ENCODE data around the gene MRPS34.
"Not testable (repeated sequence)": the region's sequence is repeated elsewhere in the genome, so short reads cannot be mapped to it uniquely, and the experiment has no call there.

Gene MRPS34

DNA sequence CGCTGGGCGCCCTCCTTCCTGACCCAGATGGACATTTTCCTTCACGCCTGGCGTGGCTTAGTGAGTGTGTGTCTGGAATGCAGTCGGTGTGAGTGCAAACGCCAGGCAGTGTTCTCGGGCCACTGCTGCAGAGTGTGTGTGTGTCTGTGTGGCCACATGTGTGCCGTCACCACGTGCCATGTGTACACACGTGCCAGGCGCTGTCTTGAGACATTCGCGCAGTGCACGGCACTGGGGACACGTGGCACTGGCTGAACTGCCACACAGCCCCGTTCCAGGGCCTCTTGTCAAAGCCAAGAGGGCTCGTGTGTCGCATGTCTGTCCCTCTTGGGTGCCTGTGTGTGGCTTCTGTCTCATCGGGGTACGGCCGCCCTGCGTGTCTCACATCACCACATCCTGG lies 38.1 kb downstream of the MRPS34 start:
- H3K4me3 ChIP-seq (ENCODE audit: low read length), result no peak overlapping the region
- H3K9me3 ChIP-seq (replicated peaks; ENCODE audit: insufficient read depth, low read length), result no peaks in the 10 kb centered on the region

DNA sequence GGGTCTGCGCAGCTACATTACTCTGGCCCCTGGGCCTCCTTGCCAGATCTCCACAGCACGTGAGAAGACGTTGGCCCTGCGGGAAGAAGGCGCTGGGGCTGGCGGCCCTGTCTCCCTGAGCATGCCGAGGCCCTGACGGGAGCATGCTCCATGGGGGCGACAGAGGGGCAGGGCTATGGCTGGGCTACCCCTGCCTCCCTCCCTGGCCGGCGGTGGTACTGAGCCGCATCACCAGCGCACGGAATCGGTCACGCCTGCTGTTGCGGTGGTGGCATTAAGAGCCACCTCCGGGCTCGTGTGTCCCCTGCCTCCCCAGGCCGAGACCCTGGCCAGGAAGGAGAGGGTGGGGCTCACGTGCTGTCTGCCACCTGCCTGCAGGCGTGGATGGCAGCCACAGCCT lies 38.8 kb downstream of the MRPS34 start:
- H3K36me3 ChIP-seq (replicated peaks; ENCODE audit: insufficient read depth, low read length), result no peaks in the 10 kb centered on the region; the same call in 1 of the 2 replicates
- TF ChIP-seq EZH2phosphoT487 (IDR thresholded peaks at IDR 0.05; ENCODE audit: low read length), result no peak
- TF ChIP-seq, protein P1, sequence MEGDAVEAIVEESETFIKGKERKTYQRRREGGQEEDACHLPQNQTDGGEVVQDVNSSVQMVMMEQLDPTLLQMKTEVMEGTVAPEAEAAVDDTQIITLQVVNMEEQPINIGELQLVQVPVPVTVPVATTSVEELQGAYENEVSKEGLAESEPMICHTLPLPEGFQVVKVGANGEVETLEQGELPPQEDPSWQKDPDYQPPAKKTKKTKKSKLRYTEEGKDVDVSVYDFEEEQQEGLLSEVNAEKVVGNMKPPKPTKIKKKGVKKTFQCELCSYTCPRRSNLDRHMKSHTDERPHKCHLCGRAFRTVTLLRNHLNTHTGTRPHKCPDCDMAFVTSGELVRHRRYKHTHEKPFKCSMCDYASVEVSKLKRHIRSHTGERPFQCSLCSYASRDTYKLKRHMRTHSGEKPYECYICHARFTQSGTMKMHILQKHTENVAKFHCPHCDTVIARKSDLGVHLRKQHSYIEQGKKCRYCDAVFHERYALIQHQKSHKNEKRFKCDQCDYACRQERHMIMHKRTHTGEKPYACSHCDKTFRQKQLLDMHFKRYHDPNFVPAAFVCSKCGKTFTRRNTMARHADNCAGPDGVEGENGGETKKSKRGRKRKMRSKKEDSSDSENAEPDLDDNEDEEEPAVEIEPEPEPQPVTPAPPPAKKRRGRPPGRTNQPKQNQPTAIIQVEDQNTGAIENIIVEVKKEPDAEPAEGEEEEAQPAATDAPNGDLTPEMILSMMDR (IDR thresholded peaks at IDR 0.05; ENCODE audit: low read length), result no peak
- no peak for TF ChIP-seq EZH2 (optimal IDR thresholded peaks at IDR 0.05; ENCODE audit: low read depth, low read length)
- H2AFZ ChIP-seq (ENCODE audit: low read length), result no peak overlapping the region
- H3K4me2 ChIP-seq (ENCODE audit: low read depth, low read length), result no peak overlapping the region
- H3K9ac ChIP-seq (ENCODE audit: low read length), result no peak overlapping the region
- no peaks in the 10 kb centered on the region for H4K20me1 ChIP-seq (ENCODE audit: insufficient read depth, low read length)
- H3K4me3 ChIP-seq (ENCODE audit: low read length), result no peak overlapping the region
- H3K27ac ChIP-seq (ENCODE audit: low read length), result no peak overlapping the region
- H3K27me3 ChIP-seq (replicated peaks; ENCODE audit: insufficient read depth, low read length), result no peaks in the 10 kb centered on the region
- H3K9me3 ChIP-seq (replicated peaks; ENCODE audit: insufficient read depth, low read length), result no peaks in the 10 kb centered on the region
- no peaks in the 10 kb centered on the region for H3K79me2 ChIP-seq (ENCODE audit: low read length)
- peaks cover 14% of the 10 kb centered on the region for H3F3A ChIP-seq (ENCODE audit: insufficient read depth, low read length)
- H3K9me2 ChIP-seq (replicated peaks; ENCODE audit: insufficient read depth, low read length), result no peaks in the 10 kb centered on the region
- no peaks in the 10 kb centered on the region for H3K4me1 ChIP-seq (ENCODE audit: low read length)
- DNase-seq, result no peak

More for the DNA sequence above, 38.1 kb downstream of the MRPS34 start:
- DNase-seq, result no peak
- no peaks in the 10 kb centered on the region; the same call in 1 of the 2 replicates for H3K36me3 ChIP-seq (replicated peaks; ENCODE audit: insufficient read depth, low read length)
- no peak for TF ChIP-seq EZH2phosphoT487 (IDR thresholded peaks at IDR 0.05; ENCODE audit: low read length)
- TF ChIP-seq EZH2 (optimal IDR thresholded peaks at IDR 0.05; ENCODE audit: low read depth, low read length), result no peak
- TF ChIP-seq, protein P1 (IDR thresholded peaks at IDR 0.05; ENCODE audit: low read length), result no peak
- H3F3A ChIP-seq (ENCODE audit: insufficient read depth, low read length), result peaks cover 17% of the 10 kb centered on the region
- no peak overlapping the region for H3K4me2 ChIP-seq (ENCODE audit: low read depth, low read length)
- no peaks in the 10 kb centered on the region for H4K20me1 ChIP-seq (ENCODE audit: insufficient read depth, low read length)
- no peak overlapping the region for H3K9ac ChIP-seq (ENCODE audit: low read length)
- no peaks in the 10 kb centered on the region for H3K79me2 ChIP-seq (ENCODE audit: low read length)
- H3K9me2 ChIP-seq (replicated peaks; ENCODE audit: insufficient read depth, low read length), result no peaks in the 10 kb centered on the region
- no peaks in the 10 kb centered on the region for H3K4me1 ChIP-seq (ENCODE audit: low read length)
- no peaks in the 10 kb centered on the region for H3K27me3 ChIP-seq (replicated peaks; ENCODE audit: insufficient read depth, low read length)
- no peak overlapping the region for H3K27ac ChIP-seq (ENCODE audit: low read length)
- H2AFZ ChIP-seq (ENCODE audit: low read length), result no peak overlapping the region

DNA sequence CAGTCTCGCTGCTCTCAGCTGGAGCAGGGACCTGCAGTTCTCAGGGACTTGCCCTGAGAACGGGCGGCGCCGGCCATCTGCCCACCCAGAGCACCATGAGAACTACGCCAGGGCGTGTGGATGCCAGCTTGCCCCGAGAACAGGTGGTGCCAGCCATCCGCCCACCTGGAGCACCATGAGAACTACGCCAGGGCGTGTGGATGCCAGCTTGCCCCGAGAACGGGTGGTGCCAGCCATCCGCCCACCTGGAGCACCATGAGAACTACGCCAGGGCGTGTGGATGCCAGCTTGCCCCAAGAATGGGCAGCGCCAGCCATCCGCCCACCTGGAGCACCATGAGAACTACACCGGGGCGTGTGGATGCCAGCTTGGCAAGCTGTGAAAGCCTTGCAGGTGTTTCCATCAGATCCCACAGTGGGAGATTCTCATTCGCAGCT lies 40.4 kb downstream of the MRPS34 start:
- H3K27me3 ChIP-seq (replicated peaks; ENCODE audit: insufficient read depth, low read length); H3F3A ChIP-seq (ENCODE audit: insufficient read depth, low read length); H3K4me1 ChIP-seq (ENCODE audit: low read length); H3K27ac ChIP-seq (ENCODE audit: low read length); H3K9ac ChIP-seq (ENCODE audit: low read length); H3K79me2 ChIP-seq (ENCODE audit: low read length); DNase-seq; H3K9me3 ChIP-seq (replicated peaks; ENCODE audit: insufficient read depth, low read length); H2AFZ ChIP-seq (ENCODE audit: low read length); H3K9me2 ChIP-seq (replicated peaks; ENCODE audit: insufficient read depth, low read length); H3K4me2 ChIP-seq (ENCODE audit: low read depth, low read length); H4K20me1 ChIP-seq (ENCODE audit: insufficient read depth, low read length); H3K4me3 ChIP-seq (ENCODE audit: low read length); H3K36me3 ChIP-seq (replicated peaks; ENCODE audit: insufficient read depth, low read length): not testable (repeated sequence)

DNA sequence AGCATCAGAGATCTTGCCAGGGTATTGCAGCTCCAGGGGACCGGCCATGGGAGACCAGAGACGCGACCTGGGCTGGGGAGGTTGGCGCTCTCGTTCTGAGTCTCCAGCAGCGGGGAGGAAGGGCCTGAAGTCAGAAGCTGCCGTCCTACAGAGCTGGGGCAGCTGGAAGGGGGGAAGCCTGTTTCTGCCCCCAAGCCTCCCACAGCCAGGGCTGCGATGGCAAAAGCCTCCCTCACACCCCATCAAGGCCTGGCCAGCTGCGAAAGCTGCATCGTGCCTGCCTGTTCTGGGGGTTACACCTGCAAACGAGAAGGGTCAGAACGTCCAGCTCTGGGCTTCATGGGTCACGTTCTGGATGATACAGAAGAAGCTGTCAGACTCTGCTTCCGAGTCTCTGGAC lies 40.9 kb downstream of the MRPS34 start:
- H3K36me3 ChIP-seq (replicated peaks; ENCODE audit: insufficient read depth, low read length), result no peaks in the 10 kb centered on the region; the same call in 1 of the 2 replicates
- H3K27ac ChIP-seq (ENCODE audit: low read length), result no peak overlapping the region
- H4K20me1 ChIP-seq (ENCODE audit: insufficient read depth, low read length), result no peaks in the 10 kb centered on the region
- H3K27me3 ChIP-seq (replicated peaks; ENCODE audit: insufficient read depth, low read length), result no peaks in the 10 kb centered on the region
- peaks cover 4% of the 10 kb centered on the region; the same call in 1 of the 2 replicates for H3F3A ChIP-seq (ENCODE audit: insufficient read depth, low read length)
- H3K4me2 ChIP-seq (ENCODE audit: low read depth, low read length), result no peak overlapping the region
- no peaks in the 10 kb centered on the region for H3K4me1 ChIP-seq (ENCODE audit: low read length)
- peaks cover 6% of the 10 kb centered on the region for H3K79me2 ChIP-seq (ENCODE audit: low read length)
- H3K9me2 ChIP-seq (replicated peaks; ENCODE audit: insufficient read depth, low read length), result no peaks in the 10 kb centered on the region
- H2AFZ ChIP-seq (ENCODE audit: low read length), result no peak overlapping the region
- TF ChIP-seq EZH2phosphoT487 (IDR thresholded peaks at IDR 0.05; ENCODE audit: low read length) (no peak), EZH2 (optimal IDR thresholded peaks at IDR 0.05; ENCODE audit: low read depth, low read length) (no peak)
- TF ChIP-seq, protein P1 (IDR thresholded peaks at IDR 0.05; ENCODE audit: low read length), result no peak
- H3K4me3 ChIP-seq (ENCODE audit: low read length), result no peak overlapping the region
- no peak for DNase-seq
- no peak overlapping the region for H3K9ac ChIP-seq (ENCODE audit: low read length)
- no peaks in the 10 kb centered on the region for H3K9me3 ChIP-seq (replicated peaks; ENCODE audit: insufficient read depth, low read length)
